ENCODE results near the gene FFAR2.
"Not testable (repeated sequence)": the region's sequence is repeated elsewhere in the genome, so short reads cannot be mapped to it uniquely, and the experiment has no call there.

The FFAR2 gene

GRCh38 chr19:35457173-35457572 is 9.1 kb downstream of the FFAR2 start:
- DNase-seq (ENCODE audit: low spot score) = no peak

- DNase-seq (ENCODE audit: low spot score) = no peak
Observed at GRCh38 chr19:35458192-35458591, 10.1 kb downstream of the FFAR2 start.

- no peak for DNase-seq (ENCODE audit: low spot score)
Observed at GRCh38 chr19:35458731-35459391, 10.8 kb downstream of the FFAR2 start.

GRCh38 chr19:35459414-35460082 is 11.5 kb downstream of the FFAR2 start:
- DNase-seq (ENCODE audit: low spot score) = no peak

- no peak for DNase-seq (ENCODE audit: low spot score)
Observed at GRCh38 chr19:35460608-35461007, 12.6 kb downstream of the FFAR2 start.

- DNase-seq (ENCODE audit: low spot score) = no peak
Observed at GRCh38 chr19:35461060-35461459, 13.0 kb downstream of the FFAR2 start.

GRCh38 chr19:35461788-35462187 is 13.7 kb downstream of the FFAR2 start:
- not testable (repeated sequence) for DNase-seq (ENCODE audit: low spot score)

- no peak for DNase-seq (ENCODE audit: low spot score)
Observed at GRCh38 chr19:35462476-35462953, 14.5 kb downstream of the FFAR2 start.

- DNase-seq (ENCODE audit: low spot score) = not testable (repeated sequence)
Observed at GRCh38 chr19:35462956-35463355, 14.9 kb downstream of the FFAR2 start.

- no peak for DNase-seq (ENCODE audit: low spot score)
Observed at GRCh38 chr19:35466259-35466658, 18.2 kb downstream of the FFAR2 start.

- no peak for DNase-seq (ENCODE audit: low spot score)
Observed at GRCh38 chr19:35468637-35469036, 20.6 kb downstream of the FFAR2 start.

GRCh38 chr19:35470128-35470527 is 22.1 kb downstream of the FFAR2 start:
- no peak for DNase-seq (ENCODE audit: low spot score)

GRCh38 chr19:35471075-35471474 is 23.0 kb downstream of the FFAR2 start:
- DNase-seq (ENCODE audit: low spot score) = not testable (repeated sequence)

- DNase-seq (ENCODE audit: low spot score) = no peak
Observed at GRCh38 chr19:35471946-35472345, 23.9 kb downstream of the FFAR2 start.

GRCh38 chr19:35474104-35474503 is 26.0 kb downstream of the FFAR2 start:
- DNase-seq (ENCODE audit: low spot score) = no peak

- not testable (repeated sequence) for DNase-seq (ENCODE audit: low spot score)
Observed at GRCh38 chr19:35474594-35474993, 26.5 kb downstream of the FFAR2 start.

GRCh38 chr19:35476149-35476548 is 28.1 kb downstream of the FFAR2 start:
- no peak for DNase-seq (ENCODE audit: low spot score)

- DNase-seq (ENCODE audit: low spot score) = no peak
Observed at GRCh38 chr19:35478794-35479677, 31.0 kb downstream of the FFAR2 start.

GRCh38 chr19:35483089-35483488 is 35.0 kb downstream of the FFAR2 start:
- no peak for DNase-seq (ENCODE audit: low spot score)

GRCh38 chr19:35484252-35485036 is 36.4 kb downstream of the FFAR2 start:
- DNase-seq (ENCODE audit: low spot score) = no peak

GRCh38 chr19:35486268-35486708 is 38.2 kb downstream of the FFAR2 start:
- DNase-seq (ENCODE audit: low spot score) = no peak

Measured in hematopoietic multipotent progenitor cell treated with erythropoietin and hydrocortisone succinate and interleukin-3 and kit ligand, for 17 days (in vitro differentiated cells).